ENCODE measurements around the gene ITPKC.
"Not testable (repeated sequence)": the region's sequence is repeated elsewhere in the genome, so short reads cannot be mapped to it uniquely, and the experiment has no call there.

ITPKC gene

GRCh38 chr19:40766385-40766784, 49.5 kb downstream of the ITPKC start:
- DNase-seq (ENCODE audit: low read depth) = not testable (repeated sequence)

GRCh38 chr19:40768869-40769268, 52.0 kb downstream of the ITPKC start:
- no peak for DNase-seq (ENCODE audit: low read depth)

- DNase-seq (ENCODE audit: low read depth) = not testable (repeated sequence)
Observed at GRCh38 chr19:40771101-40771862, 54.4 kb downstream of the ITPKC start.

- no peak for DNase-seq (ENCODE audit: low read depth)
Observed at GRCh38 chr19:40774916-40775631, 58.2 kb downstream of the ITPKC start, which contains the start of gene MIA. MIA (plus strand) TSS chr19:40775521; CDS start chr19:40775543, 22 bp downstream.

- no peak for DNase-seq (ENCODE audit: low read depth)
Observed at GRCh38 chr19:40775632-40776022, 58.7 kb downstream of the ITPKC start.

- DNase-seq (ENCODE audit: low read depth) = no peak
Observed at GRCh38 chr19:40776364-40776763, 59.5 kb downstream of the ITPKC start.

GRCh38 chr19:40776932-40777644, 60.2 kb downstream of the ITPKC start:
- peak; percentile 75 for DNase-seq (ENCODE audit: low read depth)

GRCh38 chr19:40777645-40777936, 60.7 kb downstream of the ITPKC start:
- no peak for DNase-seq (ENCODE audit: low read depth)

GRCh38 chr19:40777937-40778705, 61.2 kb downstream of the ITPKC start, which contains the start of gene RAB4B:
RAB4B (plus strand) TSS chr19:40778247; CDS start chr19:40778376, 129 bp downstream.
- DNase-seq (ENCODE audit: low read depth) = peak; percentile 100

- no peak for DNase-seq (ENCODE audit: low read depth)
Observed at GRCh38 chr19:40778706-40779284, 61.9 kb downstream of the ITPKC start.

GRCh38 chr19:40780582-40780981, 63.7 kb downstream of the ITPKC start:
- no peak for DNase-seq (ENCODE audit: low read depth)

- no peak for DNase-seq (ENCODE audit: low read depth)
Observed at GRCh38 chr19:40781140-40781539, 64.2 kb downstream of the ITPKC start.

- DNase-seq (ENCODE audit: low read depth) = no peak
Observed at GRCh38 chr19:40783711-40784110, 66.8 kb downstream of the ITPKC start.

- not testable (repeated sequence) for DNase-seq (ENCODE audit: low read depth)
Observed at GRCh38 chr19:40784146-40784545, 67.2 kb downstream of the ITPKC start.

GRCh38 chr19:40785526-40785925, 68.6 kb downstream of the ITPKC start:
- no peak for DNase-seq (ENCODE audit: low read depth)

GRCh38 chr19:40786060-40787037, 69.4 kb downstream of the ITPKC start:
- DNase-seq (ENCODE audit: low read depth) = no peak

Data from activated T-helper 9 cell treated with anti-CD3 and anti-CD28 coated beads, Interleukin-2, amount 50 U/mL, for 16 hours (primary cell).